Colonic mucosa (tissue), 4 donors: ENCODE results near the gene BICRA. TPM values are rescaled to one million over a fixed set of nuclear protein-coding genes. Genes with fewer than 3 reads are reported as not detected.

Experiments used
- DNase-seq: peaks from one replicate; pipeline ENCODE4 v3.0.0-alpha.2; 2020
- H3K27ac ChIP-seq: fragments of 200-600 bp; one replicate; pipeline ENCODE4 v1.8.0; 2021
- H3K27me3 ChIP-seq: fragments of 200-600 bp; one replicate; pipeline ENCODE4 v1.8.0; 2021
- H3K36me3 ChIP-seq: fragments of 200-600 bp; one replicate; pipeline ENCODE4 v1.8.0; 2021
- H3K4me1 ChIP-seq: fragments of 200-600 bp; one replicate; pipeline ENCODE4 v1.8.0; 2021; ENCODE audit warnings: mild to moderate bottlenecking
- H3K4me3 ChIP-seq: fragments of 200-600 bp; one replicate; pipeline ENCODE4 v1.8.0; 2021
- H3K9ac ChIP-seq, 2 donors: one replicate each; pipeline ENCODE4 v1.7.0; 2013; ENCODE audit warnings: control low read depth in 2 of 2, low read depth in 2 of 2, low read length in 2 of 2
- H3K9me3 ChIP-seq: fragments of 200-600 bp; one replicate; pipeline ENCODE4 v1.8.0; 2021
- CTCF ChIP-seq: fragments of 200-600 bp; IDR thresholded peaks from one replicate; pipeline ENCODE4 v1.8.0; 2022; ENCODE audit warnings: antibody characterized with exemption, mild to moderate bottlenecking
- intact Hi-C: fragments of 100-400 bp; cut with DNase I; formaldehyde crosslinking; loops from one replicate; pipeline ENCODE4 v1.14.1; 2022
- total RNA-seq, 2 donors: library from RNA; stranded (reverse); fragmentation: NEBNext Ultra II Directional in 1 of 2; extraction: Animal tissue kit (Norgen Biotek cat#: 25700) in 1 of 2; gene quantifications; one replicate each; pipeline ENCODE4 v1.2.1, GENCODE V29; 2021
- donor health status: healthy.
- donor health status: DM: no; HTN: no; CAD: no.
- donor health status: DM: no; HTN: no; CAD: no.

The BICRA gene
- total RNA-seq, 2 donors from 2014 or later = 11.7 to 13.4 TPM

- H3K9ac ChIP-seq = no peak overlapping the region
- H3K27ac ChIP-seq = no peak overlapping the region
- H3K9me3 ChIP-seq = no peaks in the 10 kb centered on the region
- intact Hi-C loops = no loop called here
- no peak for TF ChIP-seq CTCF
- no peaks in the 10 kb centered on the region for H3K27me3 ChIP-seq
- no peaks in the 10 kb centered on the region for H3K36me3 ChIP-seq
- no peak overlapping the region for H3K4me3 ChIP-seq
- H3K4me1 ChIP-seq = peaks cover 8% of the 10 kb centered on the region
- no peak for DNase-seq
Observed at GRCh38 chr19:47614559-47614958, 5.6 kb downstream of the BICRA start.

GRCh38 chr19:47615230-47615629 lies 6.3 kb downstream of the BICRA start:
- Histone ChIP-seq H3K4me1 (peaks cover 8% of the 10 kb centered on the region), H3K4me3 (no peak overlapping the region), H3K9ac (no peak overlapping the region), H3K27ac (no peak overlapping the region), H3K27me3 (no peaks in the 10 kb centered on the region), H3K9me3 (no peaks in the 10 kb centered on the region), H3K36me3 (no peaks in the 10 kb centered on the region)
- no peak for TF ChIP-seq CTCF
- no peak for DNase-seq
- intact Hi-C loops = no loop called here

- no peak overlapping the region for H3K4me3 ChIP-seq
- DNase-seq = no peak
- no peaks in the 10 kb centered on the region for H3K9me3 ChIP-seq
- TF ChIP-seq CTCF = no peak
- no peak overlapping the region for H3K27ac ChIP-seq
- intact Hi-C loops = no loop called here
- peaks cover 7% of the 10 kb centered on the region for H3K4me1 ChIP-seq
- H3K9ac ChIP-seq = no peak overlapping the region
- H3K36me3 ChIP-seq = no peaks in the 10 kb centered on the region
- H3K27me3 ChIP-seq = no peaks in the 10 kb centered on the region
Observed at GRCh38 chr19:47615714-47616113, 6.8 kb downstream of the BICRA start.

- H3K4me1 ChIP-seq = no peaks in the 10 kb centered on the region
- intact Hi-C loops = no loop called here
- no peaks in the 10 kb centered on the region for H3K36me3 ChIP-seq
- no peak for TF ChIP-seq CTCF
- no peak overlapping the region for H3K27ac ChIP-seq
- no peak overlapping the region for H3K9ac ChIP-seq
- no peak overlapping the region for H3K4me3 ChIP-seq
- no peaks in the 10 kb centered on the region for H3K27me3 ChIP-seq
- DNase-seq = no peak
- no peaks in the 10 kb centered on the region for H3K9me3 ChIP-seq
Observed at GRCh38 chr19:47618771-47619170, 9.8 kb downstream of the BICRA start.

GRCh38 chr19:47619763-47620162 lies 10.8 kb downstream of the BICRA start:
- intact Hi-C loops = no loop called here
- Histone ChIP-seq H3K36me3 (no peaks in the 10 kb centered on the region), H3K9ac (no peak overlapping the region), H3K4me3 (no peak overlapping the region), H3K9me3 (no peaks in the 10 kb centered on the region), H3K4me1 (no peaks in the 10 kb centered on the region), H3K27ac (no peak overlapping the region), H3K27me3 (no peaks in the 10 kb centered on the region)
- TF ChIP-seq CTCF = no peak
- no peak for DNase-seq
